HAP-1 (cell line): ENCODE results near the gene AUTS2.

Experiments used
- DNase-seq, 2 experiments: peaks; one replicate each; pipeline ENCODE4 v3.0.0-alpha.2; 2016 to 2020; ENCODE audit warnings: low spot score in 2 of 2
- H3K27me3 ChIP-seq: fragments of 250-450 bp; sonication (Bioruptor Pico); 2 replicates; pipeline ENCODE4 v1.5.1; 2020; ENCODE audit warnings: low read depth, mild to moderate bottlenecking, moderate library complexity
- H3K36me3 ChIP-seq: fragments of 250-450 bp; sonication (Bioruptor Pico); replicated peaks from 2 replicates; pipeline ENCODE4 v1.5.1; 2020; ENCODE audit warnings: mild to moderate bottlenecking
- H3K4me1 ChIP-seq: fragments of 250-450 bp; sonication (Bioruptor Pico); 2 replicates; pipeline ENCODE4 v1.5.1; 2020; ENCODE audit warnings: mild to moderate bottlenecking
- H3K4me3 ChIP-seq: fragments of 250-450 bp; sonication (Bioruptor Pico); 2 replicates; pipeline ENCODE4 v1.5.1; 2020; ENCODE audit warnings: mild to moderate bottlenecking, moderate library complexity
- H3K9me3 ChIP-seq: fragments of 250-450 bp; sonication (Bioruptor Pico); 2 replicates; pipeline ENCODE4 v1.5.1; 2020; ENCODE audit warnings: mild to moderate bottlenecking, moderate library complexity
- in situ Hi-C: fragments of 300-500 bp; cut with MboI; formaldehyde crosslinking; loops from 3 replicates; pipeline ENCODE4 v1.14.3; 2020; ENCODE audit warnings: low sequenced_read_pairs, inconsistent platforms, mixed read lengths

Gene AUTS2

GRCh38 chr7:70218006-70218405 lies 619.7 kb downstream of the AUTS2 start:
- in situ Hi-C loops, result no loop called here
- Histone ChIP-seq H3K27me3 (no peaks in the 10 kb centered on the region), H3K9me3 (no peaks in the 10 kb centered on the region), H3K4me3 (no peak overlapping the region), H3K4me1 (no peaks in the 10 kb centered on the region), H3K36me3 (no peaks in the 10 kb centered on the region)
- no peak for DNase-seq

- Histone ChIP-seq H3K36me3 (no peaks in the 10 kb centered on the region), H3K9me3 (no peaks in the 10 kb centered on the region), H3K4me1 (no peaks in the 10 kb centered on the region), H3K27me3 (no peaks in the 10 kb centered on the region), H3K4me3 (no peak overlapping the region)
- in situ Hi-C loops, result no loop called here
- no peak for DNase-seq
Measured at GRCh38 chr7:70219061-70219460, 620.8 kb downstream of the AUTS2 start.

- no peaks in the 10 kb centered on the region for H3K4me1 ChIP-seq
- DNase-seq, result no peak
- 0 out of 2 replicates have a peak, but pooled peaks cover 2% of the 10 kb centered on the region for H3K9me3 ChIP-seq
- no peaks in the 10 kb centered on the region for H3K36me3 ChIP-seq
- H3K27me3 ChIP-seq, result no peaks in the 10 kb centered on the region
- no peak overlapping the region for H3K4me3 ChIP-seq
- in situ Hi-C loops, result no loop called here
Measured at GRCh38 chr7:70229242-70229641, 631.0 kb downstream of the AUTS2 start.

- no peak for DNase-seq
- Histone ChIP-seq H3K36me3 (no peaks in the 10 kb centered on the region), H3K27me3 (no peaks in the 10 kb centered on the region), H3K9me3 (0 out of 2 replicates have a peak, but pooled peaks cover 2% of the 10 kb centered on the region), H3K4me3 (no peak overlapping the region), H3K4me1 (no peaks in the 10 kb centered on the region)
- in situ Hi-C loops, result no loop called here
Measured at GRCh38 chr7:70230761-70231160, 632.5 kb downstream of the AUTS2 start.

- 0 out of 2 replicates have a peak, but pooled peaks cover 2% of the 10 kb centered on the region for H3K9me3 ChIP-seq
- no peaks in the 10 kb centered on the region; the same call in 1 of the 2 replicates for H3K4me1 ChIP-seq
- H3K4me3 ChIP-seq, result no peak overlapping the region
- no peak for DNase-seq
- no peaks in the 10 kb centered on the region for H3K27me3 ChIP-seq
- H3K36me3 ChIP-seq, result no peaks in the 10 kb centered on the region
- in situ Hi-C loops, result no loop called here
Measured at GRCh38 chr7:70233776-70234175, 635.5 kb downstream of the AUTS2 start.

- no peaks in the 10 kb centered on the region for H3K36me3 ChIP-seq
- no peaks in the 10 kb centered on the region for H3K27me3 ChIP-seq
- no peak overlapping the region for H3K4me3 ChIP-seq
- DNase-seq, result no peak
- in situ Hi-C loops, result no loop called here
- H3K9me3 ChIP-seq, result no peaks in the 10 kb centered on the region
- H3K4me1 ChIP-seq, result peaks cover 9% of the 10 kb centered on the region
Measured at GRCh38 chr7:70237256-70237655, 639.0 kb downstream of the AUTS2 start.

GRCh38 chr7:70237831-70238575 lies 639.7 kb downstream of the AUTS2 start:
- Histone ChIP-seq H3K9me3 (no peaks in the 10 kb centered on the region), H3K4me3 (no peak overlapping the region), H3K36me3 (no peaks in the 10 kb centered on the region), H3K4me1 (peaks cover 9% of the 10 kb centered on the region), H3K27me3 (no peaks in the 10 kb centered on the region)
- peak in 1 of 2 experiments; percentile 7 for DNase-seq
- in situ Hi-C loops, result no loop called here

GRCh38 chr7:70239918-70240317 lies 641.6 kb downstream of the AUTS2 start:
- no peaks in the 10 kb centered on the region for H3K36me3 ChIP-seq
- no peak overlapping the region for H3K4me3 ChIP-seq
- no peaks in the 10 kb centered on the region for H3K27me3 ChIP-seq
- in situ Hi-C loops, result no loop called here
- peaks cover 9% of the 10 kb centered on the region for H3K4me1 ChIP-seq
- DNase-seq, result no peak
- H3K9me3 ChIP-seq, result no peaks in the 10 kb centered on the region

- no peaks in the 10 kb centered on the region for H3K27me3 ChIP-seq
- in situ Hi-C loops, result no loop called here
- no peaks in the 10 kb centered on the region for H3K36me3 ChIP-seq
- H3K4me1 ChIP-seq, result peaks cover 9% of the 10 kb centered on the region
- no peak for DNase-seq
- no peak overlapping the region for H3K4me3 ChIP-seq
- H3K9me3 ChIP-seq, result no peaks in the 10 kb centered on the region
Measured at GRCh38 chr7:70240873-70241272, 642.6 kb downstream of the AUTS2 start.

GRCh38 chr7:70241536-70242175 lies 643.4 kb downstream of the AUTS2 start:
- in situ Hi-C loops, result no loop called here
- no peaks in the 10 kb centered on the region for H3K36me3 ChIP-seq
- peaks cover 9% of the 10 kb centered on the region for H3K4me1 ChIP-seq
- no peaks in the 10 kb centered on the region for H3K27me3 ChIP-seq
- DNase-seq, result peak; percentile 23 to 67
- H3K4me3 ChIP-seq, result no peak overlapping the region
- no peaks in the 10 kb centered on the region for H3K9me3 ChIP-seq

GRCh38 chr7:70242826-70243225 lies 644.6 kb downstream of the AUTS2 start:
- no peaks in the 10 kb centered on the region for H3K36me3 ChIP-seq
- H3K4me1 ChIP-seq, result peaks cover 9% of the 10 kb centered on the region
- H3K27me3 ChIP-seq, result no peaks in the 10 kb centered on the region
- DNase-seq, result peak in 1 of 2 experiments; percentile 9
- in situ Hi-C loops, result no loop called here
- no peaks in the 10 kb centered on the region for H3K9me3 ChIP-seq
- H3K4me3 ChIP-seq, result no peak overlapping the region

GRCh38 chr7:70243443-70243842 lies 645.2 kb downstream of the AUTS2 start:
- H3K27me3 ChIP-seq, result no peaks in the 10 kb centered on the region

GRCh38 chr7:70257921-70258320 lies 659.6 kb downstream of the AUTS2 start:
- Histone ChIP-seq H3K27me3 (no peaks in the 10 kb centered on the region), H3K36me3 (no peaks in the 10 kb centered on the region), H3K4me3 (no peak overlapping the region), H3K4me1 (no peaks in the 10 kb centered on the region), H3K9me3 (no peaks in the 10 kb centered on the region)
- no peak for DNase-seq
- in situ Hi-C loops, result no loop called here

More at GRCh38 chr7:70243443-70243842, 645.2 kb downstream of the AUTS2 start:
- H3K9me3 ChIP-seq, result no peaks in the 10 kb centered on the region
- no peak for DNase-seq
- in situ Hi-C loops, result no loop called here
- H3K4me1 ChIP-seq, result peaks cover 9% of the 10 kb centered on the region
- no peaks in the 10 kb centered on the region for H3K36me3 ChIP-seq
- no peak overlapping the region for H3K4me3 ChIP-seq

- H3K4me3 ChIP-seq, result no peak overlapping the region
- no peaks in the 10 kb centered on the region for H3K36me3 ChIP-seq
- DNase-seq, result no peak
- H3K4me1 ChIP-seq, result peaks cover 6% of the 10 kb centered on the region; the same call in 1 of the 2 replicates
- in situ Hi-C loops, result no loop called here
- H3K9me3 ChIP-seq, result no peaks in the 10 kb centered on the region
- no peaks in the 10 kb centered on the region for H3K27me3 ChIP-seq
Measured at GRCh38 chr7:70259502-70259901, 661.2 kb downstream of the AUTS2 start.
